ENCODE measurements around the gene UNC5C.

UNC5C gene

DNA sequence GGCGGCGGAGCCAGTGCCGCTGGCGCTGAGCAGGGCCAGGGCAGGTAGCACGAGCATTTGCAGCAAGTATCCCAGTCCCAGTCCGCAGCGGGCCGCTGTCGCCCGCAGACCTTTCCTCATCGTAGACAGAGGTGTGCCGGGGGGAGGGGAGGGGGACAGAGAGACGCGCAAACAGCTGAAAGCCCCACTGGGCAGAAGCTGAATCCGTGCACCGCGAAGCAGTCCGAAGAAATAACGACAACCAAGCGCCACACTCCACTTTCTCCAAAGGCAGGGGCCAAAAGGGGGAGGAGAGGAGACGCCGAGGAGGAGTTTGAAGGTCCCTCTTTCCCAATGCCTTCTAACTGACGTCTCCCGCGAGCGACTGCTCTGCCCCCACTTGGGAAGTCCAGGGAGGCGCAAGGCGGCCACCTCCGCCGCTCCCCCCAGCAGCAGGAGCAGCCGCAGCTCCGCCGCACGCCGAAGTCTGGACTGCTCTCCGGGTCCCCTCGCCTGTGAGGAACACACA, at the start of gene UNC5C:
Gene UNC5C (minus strand): TSS at position 236 of the 508 bp plus-strand sequence.
- DNase-seq: peak; percentile 87

DNA sequence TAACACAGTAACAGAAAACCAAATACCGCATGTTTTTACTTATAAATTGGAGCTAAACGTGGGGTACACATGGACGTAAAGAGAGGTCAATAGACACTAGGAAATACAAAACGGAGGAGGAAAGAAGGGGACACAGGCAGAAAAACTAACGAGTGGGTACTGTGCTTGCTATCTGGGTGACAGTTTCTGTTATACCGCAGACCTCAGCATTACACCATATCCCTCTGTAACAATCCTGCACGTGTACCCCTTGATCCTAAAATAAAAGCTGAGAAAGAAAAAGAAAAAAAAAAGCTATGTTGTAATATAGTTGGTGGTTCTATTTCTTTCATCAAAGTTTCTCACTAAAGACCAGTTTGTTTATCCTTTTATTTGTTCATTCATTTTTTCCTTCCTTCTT, 47.9 kb upstream of the UNC5C start:
- DNase-seq: no peak

DNA sequence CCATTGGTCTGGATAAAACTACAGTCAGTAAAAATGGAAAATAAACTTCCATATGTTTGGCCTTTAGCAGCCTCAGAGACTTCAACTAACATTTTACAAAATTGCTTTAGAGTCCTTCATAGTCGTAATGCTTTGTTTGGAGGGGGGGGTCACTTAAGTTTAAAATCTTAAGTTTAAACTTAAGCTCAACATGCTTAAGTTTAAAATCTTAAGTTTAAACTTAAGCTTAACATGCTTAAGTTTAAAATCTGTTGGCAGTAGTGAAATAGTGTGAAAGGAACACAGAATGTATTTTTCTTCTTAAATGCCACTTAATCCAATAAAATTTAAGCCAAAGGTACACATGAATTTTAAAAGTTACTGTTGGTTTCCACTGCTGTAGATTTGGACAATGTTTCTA, 45.9 kb upstream of the UNC5C start:
- no peak for DNase-seq

DNA sequence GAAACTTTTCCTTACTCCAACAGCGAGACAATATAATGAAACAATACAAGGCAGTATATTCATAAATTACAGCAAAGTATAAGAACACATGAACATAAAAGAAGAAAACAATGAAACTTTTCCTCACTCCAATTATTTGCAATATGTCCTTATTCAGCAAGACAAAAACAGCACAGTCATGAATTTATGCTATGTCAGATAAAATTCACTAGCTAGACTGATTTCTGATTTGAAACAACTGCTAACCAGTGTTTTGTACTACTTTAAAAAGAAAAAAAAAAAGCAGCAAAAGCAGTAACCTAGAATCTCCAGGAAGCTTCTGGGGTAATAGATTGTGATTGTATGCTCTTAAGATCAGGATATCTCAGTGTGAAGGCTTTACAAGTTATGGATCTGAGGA, 45.2 kb upstream of the UNC5C start:
- DNase-seq: no peak

DNA sequence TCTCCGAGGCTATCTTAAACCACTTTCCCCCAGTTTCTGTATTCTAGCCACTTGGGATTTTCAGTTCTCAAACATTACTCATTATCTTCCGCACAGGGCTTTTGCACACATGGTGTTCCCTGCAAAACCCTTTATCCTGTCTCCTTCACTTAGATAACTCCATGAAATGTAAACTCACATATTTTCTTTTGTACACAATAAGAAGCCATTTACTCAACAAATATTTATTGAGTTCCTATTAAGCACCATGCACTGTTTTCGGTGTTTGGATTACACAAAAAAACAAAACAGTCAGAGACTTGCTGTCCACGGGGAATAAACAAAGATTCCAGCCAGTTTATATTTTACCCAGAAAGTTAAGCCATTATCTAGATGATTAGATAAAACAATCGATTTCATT, 42.5 kb upstream of the UNC5C start:
- no peak for DNase-seq

DNA sequence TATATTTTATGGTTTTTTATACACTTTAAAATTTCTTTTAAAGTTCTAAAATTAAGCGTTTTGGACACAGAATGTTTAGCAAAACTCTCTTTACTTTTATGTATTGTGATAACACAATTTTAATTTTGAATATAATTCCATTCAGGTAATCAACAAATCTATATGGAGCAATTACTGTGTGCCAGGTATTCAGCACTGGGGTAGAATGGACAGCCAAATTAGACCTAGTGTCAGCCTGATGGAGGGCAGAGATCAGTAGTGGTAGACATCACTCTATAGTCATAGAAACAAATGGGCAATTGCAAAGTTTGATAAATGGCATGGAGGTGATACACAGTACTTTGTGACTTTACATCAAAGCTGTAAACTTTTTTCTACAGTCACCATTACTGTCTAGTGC, 41.8 kb upstream of the UNC5C start:
- DNase-seq: no peak

DNA sequence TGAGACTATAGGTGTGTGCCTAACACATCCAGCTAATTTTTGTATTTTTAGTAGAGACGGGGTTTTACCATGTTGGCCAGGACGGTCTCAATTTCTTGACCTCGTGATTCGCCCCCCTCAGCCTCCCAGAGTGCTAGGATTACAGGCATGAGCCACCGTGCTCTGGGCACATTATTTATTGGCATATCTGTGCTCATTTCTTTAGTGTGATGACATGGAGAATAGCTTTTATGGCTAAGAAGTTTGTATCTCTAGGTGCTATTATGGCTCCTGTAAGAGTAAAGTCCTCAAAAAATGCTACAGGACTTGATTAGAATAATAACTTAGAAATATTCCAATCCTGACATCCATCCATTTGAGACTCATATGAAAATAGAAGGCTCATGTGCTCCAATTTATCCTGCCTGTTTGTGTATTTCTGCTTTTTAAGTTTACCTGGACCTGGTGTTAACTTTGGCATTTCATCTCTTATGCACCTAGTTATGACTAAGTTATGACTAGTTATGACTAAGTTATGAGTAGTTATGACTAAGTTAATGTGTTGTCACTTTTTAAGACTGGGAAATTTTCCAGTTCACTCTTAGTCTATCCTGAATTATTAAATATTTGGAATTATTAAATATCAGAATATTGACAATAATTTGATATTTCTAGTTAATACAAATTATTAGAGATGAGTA, 36.4 kb upstream of the UNC5C start:
- no peak for DNase-seq

DNA sequence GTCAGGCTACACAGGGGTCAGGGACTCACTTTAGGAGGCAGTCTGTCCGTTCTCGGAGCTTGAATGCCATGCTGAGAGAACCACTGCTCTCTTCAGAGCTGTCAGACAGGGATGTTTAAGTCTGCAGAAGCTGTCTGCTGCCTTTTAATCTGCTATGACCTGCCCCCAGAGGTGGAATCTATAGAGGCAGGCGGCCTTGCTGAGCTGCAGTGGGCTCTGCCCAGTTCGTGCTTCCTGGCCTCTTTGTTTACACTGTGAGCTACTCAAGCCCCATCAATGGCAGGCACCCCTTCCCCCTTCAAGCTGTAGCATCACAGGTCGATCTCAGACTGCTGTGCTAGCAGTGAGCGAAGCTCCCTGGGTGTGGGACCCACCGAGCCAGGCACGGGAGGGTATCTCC, 31.5 kb upstream of the UNC5C start:
- no peak for DNase-seq

DNA sequence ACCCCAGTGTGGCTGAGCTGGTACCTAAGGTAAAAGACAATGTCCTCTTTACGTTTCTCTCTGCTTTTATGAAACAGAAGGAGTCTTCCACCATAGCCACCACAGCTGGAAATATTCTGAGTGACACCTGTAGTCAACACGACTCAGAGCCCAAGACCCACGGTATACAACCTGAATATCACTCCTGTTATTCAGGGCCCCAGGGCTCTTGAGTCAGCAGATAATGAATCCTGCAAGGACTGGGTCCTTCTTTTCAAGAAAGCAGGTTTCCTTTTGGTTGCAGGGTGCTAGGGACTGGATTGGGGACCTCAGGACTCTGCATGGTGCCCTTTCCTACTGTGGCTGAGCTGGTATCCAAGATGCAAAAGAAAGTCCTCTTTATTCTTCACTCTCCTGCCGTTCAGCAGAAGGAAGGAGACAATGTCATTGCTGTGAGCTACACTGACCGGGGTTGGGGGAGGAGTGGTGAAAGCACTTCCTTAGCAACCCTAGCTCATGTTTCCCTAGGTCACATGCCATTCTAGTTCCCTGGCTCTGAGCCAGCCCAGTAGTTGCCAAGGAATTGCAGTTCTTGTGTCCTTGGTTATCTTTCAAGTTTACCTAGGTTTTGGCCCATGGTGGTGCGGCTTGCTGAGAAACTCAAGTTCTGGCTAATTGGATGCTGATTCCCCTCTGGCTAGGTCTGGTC, 23.7 kb upstream of the UNC5C start:
- peak; percentile 33 for DNase-seq

DNA sequence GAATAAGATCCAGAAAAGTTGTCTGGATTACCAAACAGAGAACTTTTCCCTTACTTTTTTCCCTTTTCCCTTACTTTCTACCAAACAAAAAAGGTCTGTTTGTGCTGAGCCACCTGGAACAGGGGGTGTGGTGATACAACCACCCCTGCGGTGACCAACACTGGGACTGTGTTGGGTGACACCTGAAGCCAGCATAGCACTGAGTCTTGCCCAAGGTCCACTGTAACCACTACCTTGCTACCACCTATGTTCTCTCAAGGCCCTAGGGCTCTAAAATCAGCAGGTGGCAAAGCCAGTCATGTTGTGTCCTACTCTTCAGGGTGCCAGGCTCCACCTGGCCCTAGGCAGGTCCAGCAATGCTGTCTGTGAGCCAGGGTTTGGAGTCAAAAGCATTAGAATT, 22.8 kb upstream of the UNC5C start:
- DNase-seq: no peak

DNA sequence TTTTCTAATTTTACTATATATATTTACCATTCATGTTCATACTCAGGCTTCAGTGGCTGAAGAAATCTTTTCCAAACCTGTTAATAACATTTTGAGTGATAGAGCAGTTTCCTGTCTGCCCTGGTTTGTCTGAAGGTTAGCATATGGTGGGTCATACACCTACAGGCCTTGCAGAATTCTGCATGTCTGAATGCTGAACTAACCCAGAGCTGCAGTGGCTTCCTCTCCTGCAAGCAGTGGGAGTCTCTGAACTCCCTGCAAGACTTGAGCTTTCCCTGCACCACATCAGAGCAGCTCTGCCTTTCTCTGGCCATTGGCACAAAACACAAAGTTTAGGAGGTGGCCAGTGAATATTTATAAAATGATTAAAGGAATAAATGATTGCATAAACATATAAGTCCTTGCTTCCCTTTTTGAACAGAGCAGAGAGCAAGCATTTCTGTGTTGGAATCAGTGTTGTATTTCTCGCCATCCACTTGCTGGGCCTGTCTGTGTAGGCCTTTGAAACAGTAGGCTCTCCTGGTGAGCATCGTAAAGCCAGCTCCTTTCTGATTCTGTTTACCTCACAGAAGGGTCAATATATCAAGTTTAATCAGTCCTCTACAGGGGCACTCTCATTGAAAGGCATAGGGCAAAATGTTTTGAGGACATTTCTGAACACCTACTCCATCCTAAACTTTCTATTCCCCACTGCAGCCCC, 15.0 kb upstream of the UNC5C start:
- no peak for DNase-seq

DNA sequence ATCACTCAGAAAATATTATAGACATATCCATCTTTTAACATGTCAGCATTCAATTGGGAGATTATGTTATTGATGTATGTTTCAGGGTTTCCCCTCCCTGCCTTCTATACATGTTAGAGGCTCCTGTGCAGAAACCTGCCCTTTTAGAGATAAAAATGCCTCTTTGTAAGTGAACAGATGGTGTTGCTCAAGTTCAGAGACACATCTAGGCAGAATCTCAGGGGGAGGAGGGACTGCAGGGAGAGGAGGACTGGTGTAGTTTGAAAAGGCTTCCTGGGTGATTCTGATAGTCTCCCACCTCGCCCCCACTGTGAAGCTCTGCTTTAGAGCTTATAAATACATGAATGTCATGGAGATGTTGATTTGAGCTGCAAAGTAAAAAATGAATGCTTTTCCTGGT, 12.0 kb upstream of the UNC5C start:
- no peak for DNase-seq

DNA sequence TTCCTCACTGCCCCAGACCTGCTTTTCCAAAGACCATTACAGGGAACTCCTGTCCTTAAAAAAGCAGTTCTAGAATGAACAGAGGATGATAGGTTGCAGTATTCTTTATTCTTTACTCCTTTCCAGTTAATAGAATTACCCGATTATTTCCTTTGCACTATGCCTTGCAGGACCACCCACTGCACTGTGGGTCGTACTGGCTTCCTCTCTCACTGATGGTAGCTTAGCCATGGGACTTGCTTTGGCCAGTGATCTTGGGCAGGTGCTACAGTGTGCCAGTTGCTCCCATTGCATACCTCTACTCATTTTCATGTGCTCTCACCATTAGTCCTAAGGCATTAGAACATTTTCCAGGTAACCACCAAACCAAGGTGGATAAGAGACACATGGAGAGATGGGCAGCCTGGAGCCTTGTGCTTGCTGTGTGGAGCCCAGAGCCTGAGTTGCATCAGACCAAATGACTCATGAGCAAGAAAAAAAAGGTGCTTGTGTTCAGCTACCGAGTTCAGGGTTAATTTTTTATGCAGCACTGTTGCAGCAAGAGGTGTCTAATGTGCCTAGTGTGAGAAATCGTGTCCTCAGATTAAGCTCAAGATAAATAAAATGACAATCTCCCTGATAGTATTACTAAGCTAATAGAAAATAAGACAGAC, 7.6 kb upstream of the UNC5C start:
- no peak for DNase-seq

DNA sequence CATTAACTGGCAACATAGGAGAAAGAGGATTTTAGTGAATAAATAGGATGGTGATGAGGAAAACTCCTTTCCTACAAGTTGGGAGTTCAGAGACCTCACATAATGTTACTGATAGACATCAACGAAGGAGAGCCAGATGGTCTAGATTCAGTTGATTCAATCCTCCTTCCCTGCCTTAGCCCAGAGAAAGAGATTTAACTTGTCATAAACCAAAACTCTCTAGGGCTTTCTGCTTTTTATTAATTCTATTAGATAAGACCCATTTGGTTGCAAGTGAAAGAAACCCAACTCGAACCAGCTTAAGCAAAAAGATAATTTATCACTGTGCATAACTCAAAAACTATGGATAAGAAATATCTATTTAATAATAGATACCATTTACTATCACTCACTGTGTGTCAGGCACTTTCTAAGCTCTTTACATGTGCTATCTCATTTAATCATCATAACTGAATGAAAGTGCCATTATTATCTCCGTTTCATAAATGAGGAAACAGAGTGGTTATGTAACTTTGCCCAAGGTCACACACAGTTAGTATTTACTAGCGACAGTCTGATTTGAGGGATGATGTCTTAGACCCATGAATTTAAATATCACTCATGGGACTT, 4.3 kb upstream of the UNC5C start:
- no peak for DNase-seq

DNA sequence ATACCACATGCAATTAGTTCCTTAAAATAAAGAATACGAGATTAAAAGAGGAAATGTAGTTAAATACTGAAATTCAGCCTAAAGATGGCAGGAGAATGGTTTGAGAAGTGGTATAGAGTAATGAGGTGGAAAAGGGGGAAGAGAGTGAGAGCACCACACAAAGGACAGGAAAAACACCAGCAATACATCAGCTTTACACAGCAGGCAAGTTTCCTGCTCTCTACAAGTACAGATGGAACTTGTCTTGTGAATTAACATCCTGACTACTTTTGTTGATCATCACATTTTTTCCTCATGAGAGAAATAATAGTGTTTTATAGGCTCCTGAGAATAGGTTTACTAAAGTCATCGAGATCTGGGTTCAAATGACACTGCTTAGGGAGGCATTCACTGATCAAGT, 2.9 kb upstream of the UNC5C start:
- DNase-seq: no peak

DNA sequence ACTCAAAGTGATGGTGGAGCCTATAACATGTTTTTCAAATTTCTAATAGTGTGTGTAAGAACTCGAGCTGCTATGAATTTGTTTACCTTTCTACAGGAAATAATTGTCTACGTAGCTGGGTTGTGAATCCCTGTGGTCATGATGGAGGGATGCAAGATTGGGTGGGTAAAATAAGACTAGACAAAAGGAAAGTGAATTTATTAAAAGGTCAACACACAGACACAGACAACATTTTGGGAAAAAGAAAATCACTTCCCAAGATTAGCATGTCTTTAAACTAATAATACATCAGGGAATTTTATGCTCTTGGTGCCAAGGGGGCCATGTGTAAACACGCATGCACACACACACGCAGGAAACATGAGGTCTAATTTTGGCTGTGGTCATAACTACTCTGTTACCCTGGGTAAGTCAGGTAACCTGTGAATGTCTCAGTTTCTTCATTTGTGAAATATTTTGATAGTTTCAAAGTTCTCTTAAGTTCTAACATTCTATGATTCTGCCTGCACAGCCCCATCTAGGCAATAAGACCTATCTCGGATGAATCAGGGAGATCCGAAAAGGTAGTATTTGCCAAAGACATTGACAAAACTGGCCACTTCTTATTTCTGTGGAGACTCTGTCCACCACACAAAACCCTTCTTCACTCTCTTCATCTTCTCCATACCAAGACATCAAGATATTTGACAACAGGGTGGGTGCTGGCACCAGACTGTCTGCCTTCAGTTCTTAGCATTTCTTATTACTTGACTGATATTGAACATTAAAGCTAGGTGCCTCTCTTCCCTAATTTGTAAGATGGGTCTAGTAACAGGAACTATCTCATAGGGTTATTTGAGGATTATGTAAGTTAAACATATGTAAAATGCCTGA, 1.6 kb upstream of the UNC5C start:
- no peak for DNase-seq

DNA sequence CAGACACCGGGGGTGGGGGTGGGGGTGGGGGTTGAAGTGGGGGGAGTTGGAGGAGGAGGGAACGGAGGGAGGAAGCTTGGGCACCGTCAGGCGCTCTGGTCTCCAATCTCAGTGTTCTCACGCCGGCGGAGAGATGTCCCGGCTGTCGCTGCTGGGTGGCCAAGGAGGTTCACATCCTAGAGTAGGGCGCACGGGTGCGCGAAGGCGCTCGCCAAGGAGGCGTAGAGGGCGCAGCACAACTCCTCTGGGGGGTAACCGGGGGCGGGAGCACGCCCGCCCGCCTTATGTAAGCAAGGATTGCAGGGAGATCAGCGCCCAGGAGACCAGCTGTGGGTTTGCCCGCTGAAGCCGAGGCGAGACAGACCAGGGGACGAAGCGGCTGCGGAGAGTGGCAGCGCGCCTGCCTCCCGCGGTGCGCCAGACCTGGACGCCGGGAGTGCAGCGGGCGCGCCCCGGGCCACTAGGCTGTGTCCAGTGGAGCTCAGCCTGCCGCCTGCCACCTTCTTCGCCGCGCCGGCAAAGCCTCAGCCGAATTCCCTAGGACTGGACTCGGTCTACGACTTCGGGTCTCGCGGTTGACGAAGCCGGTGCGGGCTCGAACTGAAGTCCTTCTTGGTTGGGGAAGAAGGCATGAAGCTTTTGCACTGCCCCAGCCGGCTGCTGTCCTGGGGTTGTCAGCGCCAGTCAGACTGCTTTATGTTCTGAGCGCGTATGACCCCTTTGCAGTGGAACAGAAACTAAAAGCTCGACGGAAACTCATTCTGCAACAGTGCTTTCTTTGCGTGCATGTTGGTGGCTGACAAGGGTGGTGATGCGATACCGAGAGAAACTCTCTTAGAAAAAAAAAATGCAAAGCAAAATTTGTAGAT, 707 bp upstream of the UNC5C start:
- no peak for DNase-seq

DNA sequence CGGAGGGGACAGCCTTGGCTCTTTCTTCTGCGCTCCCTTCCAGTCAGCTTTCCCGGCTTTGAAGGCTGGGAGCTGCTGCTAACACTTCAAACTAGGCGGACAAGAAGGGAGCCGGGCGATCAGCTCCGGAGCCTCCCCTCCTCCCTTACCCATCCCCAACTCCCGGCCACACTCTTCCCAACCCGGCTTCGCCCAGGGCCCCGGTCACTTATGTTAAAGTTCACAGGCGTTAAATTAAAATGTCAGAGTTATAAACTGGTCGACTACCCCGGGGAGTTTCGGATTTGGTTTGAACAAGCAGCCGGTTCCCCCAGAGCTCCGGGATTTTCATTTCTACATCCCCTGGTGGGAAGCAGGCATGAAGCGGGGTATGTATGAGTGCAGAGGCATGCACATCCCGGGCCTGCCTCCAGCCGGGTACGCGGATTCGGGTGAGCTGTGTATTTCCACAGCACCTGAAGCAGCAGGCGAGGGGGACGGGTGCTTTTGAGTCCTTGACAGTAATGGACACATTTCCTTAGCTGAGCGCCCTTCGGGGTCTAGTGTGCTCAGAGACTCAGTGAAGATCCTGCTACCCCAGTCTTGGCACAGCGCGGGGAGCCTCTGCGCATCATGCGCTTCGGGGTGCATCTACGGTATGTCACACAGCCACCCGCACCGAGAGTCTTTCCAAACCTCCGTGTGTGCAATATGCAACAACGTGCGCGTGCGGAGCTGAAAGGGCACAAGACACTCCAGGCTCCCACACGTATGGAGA, 880 bp downstream of the UNC5C start:
- DNase-seq: peak; percentile 48

DNA sequence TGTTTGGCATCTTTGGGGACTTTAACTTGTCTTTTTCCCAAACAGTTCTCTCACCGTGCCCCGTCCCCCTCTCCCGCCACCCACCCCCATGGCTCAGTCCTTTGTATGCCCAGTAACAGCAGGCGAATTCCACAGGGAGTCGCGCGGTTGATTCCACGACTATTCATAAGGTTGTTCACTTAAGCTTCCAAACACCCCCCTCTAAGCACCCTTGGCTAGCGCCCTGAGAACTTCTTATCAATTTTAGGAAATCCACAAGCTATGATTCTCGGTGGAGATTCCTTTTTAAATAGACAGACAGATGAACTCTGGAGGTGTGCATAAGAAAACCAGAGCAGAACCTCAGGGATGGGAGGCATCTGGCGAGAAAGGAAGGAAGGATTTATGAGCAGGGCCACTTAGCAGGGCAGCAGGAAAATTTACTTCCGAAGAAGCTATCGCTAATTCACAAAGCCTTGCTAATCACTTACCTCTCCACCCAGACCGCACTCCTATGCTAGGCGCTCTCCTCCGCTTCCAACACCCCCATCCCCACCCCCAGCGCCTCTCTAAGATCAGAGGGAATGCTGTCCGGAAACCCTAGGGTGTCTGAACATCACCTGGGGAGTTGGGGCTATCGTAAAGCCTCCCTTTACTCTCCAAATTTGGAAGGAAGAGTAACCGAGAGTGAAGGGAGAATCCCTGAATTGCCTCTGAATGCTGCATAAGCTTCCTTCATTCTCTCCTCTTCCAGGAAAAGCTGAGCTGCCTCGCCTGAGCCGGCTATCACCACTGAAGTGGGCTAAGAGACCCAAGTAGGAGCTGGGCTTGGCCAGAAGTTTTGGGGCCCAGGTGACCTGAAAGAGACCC, 1.7 kb downstream of the UNC5C start:
- no peak for DNase-seq

Measured in right hindlimb (tissue), 1 donor.